Measurements from ENCODE around the gene MCUB. TPM values are rescaled to one million over a fixed set of nuclear protein-coding genes. Genes with fewer than 3 reads are reported as not detected.

The MCUB gene
- total RNA-seq, 2 experiments from 2014 or later = 110 to 121 TPM

- Mint-ChIP-seq H3K4me1 (no peaks in the 10 kb centered on the region), H3K27ac (no peak overlapping the region), H3K9me3 (no peaks in the 10 kb centered on the region), H3K27me3 (peaks cover 3% of the 10 kb centered on the region), H3K36me3 (no peaks in the 10 kb centered on the region), H3K4me3 (no peak overlapping the region)
- ATAC-seq (ENCODE audit: low read depth) (no peak), DNase-seq (no peak)
- POLR2A ChIA-PET = no interaction called here
Measured at GRCh38 chr4:109735566-109736365, 175.7 kb downstream of the MCUB start.

Other genes starting within 250 kb of the MCUB start
- 10 to 100 TPM; 27.0 to 28.5 TPM for gene SEC24B, start 126.4 kb upstream of the MCUB start, total RNA-seq
- 10 to 100 TPM; 25.5 to 35.5 TPM for gene CASP6, start 143.2 kb downstream of the MCUB start, total RNA-seq
- gene PLA2G12A, start 169.8 kb downstream of the MCUB start, total RNA-seq = 10 to 100 TPM; 15.7 to 16.4 TPM
- gene CFI, start 241.8 kb downstream of the MCUB start, total RNA-seq = not detected

Measured in activated naive CD8-positive, alpha-beta T cell treated with anti-CD3 and anti-CD28 coated beads, Interleukin-2, amount 10 ng/mL, durations not matched to agents 7 days and 5 days (primary cell).